Measurements from ENCODE around the gene HINFP. TPM values are rescaled to one million over a fixed set of nuclear protein-coding genes. Genes with fewer than 3 reads are reported as not detected.

Gene HINFP
- total and polyA plus RNA-seq, 3 donors from 2014 or later: 38.3 to 58.7 (median 58.3) TPM

GRCh38 chr11:119147604-119148333 is 26.4 kb downstream of the HINFP start:
- no peaks in the 10 kb centered on the region for H3K27me3 ChIP-seq
- H3K27ac ChIP-seq: no peak overlapping the region
- H3K4me1 ChIP-seq: peaks cover 9% of the 10 kb centered on the region
- no peaks in the 10 kb centered on the region for H3K36me3 ChIP-seq (ENCODE audit: low read depth, missing control alignments)
- TF ChIP-seq CTCF (IDR thresholded peaks at IDR 0.05) (no peak), POLR2A (IDR thresholded peaks at IDR 0.05) (no peak)
- no peak overlapping the region for H3K4me3 ChIP-seq
- no peak for DNase-seq
- intact Hi-C loops (cut with DNase I; ENCODE audit: low total_unique reads): no loop called here
- 47 to 60% methylated on average over 6 of the region's 6 CpGs for WGBS, 2 donors
- no peaks in the 10 kb centered on the region for H3K9me3 ChIP-seq

GRCh38 chr11:119148720-119149017 is 27.3 kb downstream of the HINFP start:
- H3K27me3 ChIP-seq: no peaks in the 10 kb centered on the region
- no peaks in the 10 kb centered on the region for H3K36me3 ChIP-seq (ENCODE audit: low read depth, missing control alignments)
- TF ChIP-seq CTCF (IDR thresholded peaks at IDR 0.05): no peak
- no peak for TF ChIP-seq POLR2A (IDR thresholded peaks at IDR 0.05)
- WGBS, 2 donors: 1 to 2% methylated on average over 15 to 16 of the region's 16 CpGs
- no peaks in the 10 kb centered on the region for H3K9me3 ChIP-seq
- no peak overlapping the region for H3K27ac ChIP-seq
- no peak for DNase-seq
- intact Hi-C loops (cut with DNase I; ENCODE audit: low total_unique reads): no loop called here
- peaks cover 9% of the 10 kb centered on the region for H3K4me1 ChIP-seq
- H3K4me3 ChIP-seq: peak overlapping the region; percentile 40 to 55

- H3K27me3 ChIP-seq: no peaks in the 10 kb centered on the region
- H3K27ac ChIP-seq: no peak within 1 kb of the TSS
- no peak for DNase-seq
- no peaks in the 10 kb centered on the region for H3K9me3 ChIP-seq
- no peak for TF ChIP-seq CTCF (IDR thresholded peaks at IDR 0.05)
- no peak for TF ChIP-seq POLR2A (IDR thresholded peaks at IDR 0.05)
- 1 to 2% methylated on average over 13 to 43 of the region's 73 CpGs for WGBS, 2 donors
- peaks cover 9% of the 10 kb centered on the region for H3K4me1 ChIP-seq
- intact Hi-C loops (cut with DNase I; ENCODE audit: low total_unique reads): no loop called here
- no peaks in the 10 kb centered on the region for H3K36me3 ChIP-seq (ENCODE audit: low read depth, missing control alignments)
- peak within 1 kb of the TSS; percentile 40 to 55 for H3K4me3 ChIP-seq
Measured at GRCh38 chr11:119149018-119149785, 27.8 kb downstream of the HINFP start, which contains the start of gene ABCG4. Gene ABCG4, plus strand, starts transcription at chr11:119149052. Its CDS starts 914 bp downstream, at chr11:119149966.

GRCh38 chr11:119149786-119150275 is 28.5 kb downstream of the HINFP start:
- no peaks in the 10 kb centered on the region for H3K27me3 ChIP-seq
- peak overlapping the region; percentile 40 to 55 for H3K4me3 ChIP-seq
- no peak for DNase-seq
- H3K9me3 ChIP-seq: no peaks in the 10 kb centered on the region
- 30 to 43% methylated on average over 18 to 33 of the region's 33 CpGs for WGBS, 2 donors
- intact Hi-C loops (cut with DNase I; ENCODE audit: low total_unique reads): no loop called here
- no peak for TF ChIP-seq CTCF (IDR thresholded peaks at IDR 0.05)
- no peak for TF ChIP-seq POLR2A (IDR thresholded peaks at IDR 0.05)
- peaks cover 9% of the 10 kb centered on the region for H3K4me1 ChIP-seq
- H3K36me3 ChIP-seq (ENCODE audit: low read depth, missing control alignments): no peaks in the 10 kb centered on the region
- H3K27ac ChIP-seq: no peak overlapping the region
